ENCODE data around the gene WDR62.

WDR62 gene

DNA sequence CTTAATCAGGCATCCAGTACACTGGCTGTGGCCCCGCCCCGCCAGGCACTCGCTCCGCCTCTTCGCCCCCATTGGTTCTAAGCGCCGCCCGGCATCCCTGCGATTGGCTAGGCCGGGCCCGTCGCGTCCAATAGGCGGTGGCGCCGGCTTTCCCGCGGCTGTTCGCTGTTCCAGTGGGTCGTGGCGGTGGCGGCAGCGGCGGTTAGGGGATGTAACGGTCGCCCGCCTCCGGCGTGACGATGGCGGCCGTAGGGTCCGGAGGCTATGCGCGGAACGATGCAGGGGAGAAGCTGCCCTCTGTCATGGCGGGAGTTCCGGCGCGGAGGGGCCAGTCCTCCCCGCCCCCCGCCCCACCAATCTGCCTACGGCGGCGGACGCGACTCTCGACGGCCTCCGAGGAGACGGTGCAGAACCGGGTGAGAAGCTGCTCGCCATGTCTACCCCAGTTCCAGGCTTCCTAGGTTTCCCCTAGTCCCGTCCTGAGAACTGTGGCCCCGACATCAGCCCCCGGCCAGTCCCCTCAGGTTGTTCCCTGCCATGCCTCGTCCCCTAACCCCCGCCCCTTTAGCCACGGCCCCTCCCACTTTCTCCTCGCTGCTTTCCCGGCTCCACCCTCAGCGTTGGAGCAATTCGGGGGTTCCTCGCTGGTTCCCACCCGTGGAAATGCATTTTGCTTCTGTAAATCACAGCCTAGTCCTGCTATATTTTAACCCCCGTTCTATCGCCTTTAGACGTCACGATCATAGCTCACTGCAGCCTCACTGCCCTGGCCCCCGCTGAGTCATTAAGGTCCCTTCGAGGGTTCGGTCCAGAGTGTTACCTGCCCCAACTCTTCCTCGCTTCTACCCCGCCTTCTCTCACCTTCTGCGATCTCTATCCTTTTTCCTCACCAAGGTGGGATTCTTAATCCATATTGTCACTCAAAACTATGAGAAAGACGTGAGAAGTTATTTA lies at the start of gene WDR62:
Gene WDR62, plus strand, starts transcription at position 165 of the 954 bp plus-strand sequence. Its CDS starts 75 bp downstream, at position 240.
- DNase-seq, result peak; percentile 98

DNA sequence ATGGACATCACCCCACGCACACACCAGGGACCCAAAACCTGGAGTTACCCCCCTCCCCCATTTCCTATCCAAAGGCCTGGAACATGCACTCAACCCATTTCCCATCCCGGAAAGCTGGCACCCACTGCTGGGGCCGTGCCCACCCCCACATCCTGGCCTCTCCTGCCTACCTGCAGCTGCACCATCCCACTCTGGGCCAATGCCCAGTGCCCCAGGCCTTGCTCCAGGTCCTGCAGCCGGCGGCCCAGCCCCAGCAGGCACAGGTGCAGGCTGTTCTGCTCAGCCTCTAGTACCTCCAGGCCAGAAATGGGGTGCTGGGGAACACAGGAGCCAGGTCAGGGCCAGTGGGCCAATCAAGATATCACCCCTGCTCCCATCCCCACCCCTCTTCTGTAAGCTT lies 47.7 kb upstream of the WDR62 start:
- DNase-seq, result no peak

DNA sequence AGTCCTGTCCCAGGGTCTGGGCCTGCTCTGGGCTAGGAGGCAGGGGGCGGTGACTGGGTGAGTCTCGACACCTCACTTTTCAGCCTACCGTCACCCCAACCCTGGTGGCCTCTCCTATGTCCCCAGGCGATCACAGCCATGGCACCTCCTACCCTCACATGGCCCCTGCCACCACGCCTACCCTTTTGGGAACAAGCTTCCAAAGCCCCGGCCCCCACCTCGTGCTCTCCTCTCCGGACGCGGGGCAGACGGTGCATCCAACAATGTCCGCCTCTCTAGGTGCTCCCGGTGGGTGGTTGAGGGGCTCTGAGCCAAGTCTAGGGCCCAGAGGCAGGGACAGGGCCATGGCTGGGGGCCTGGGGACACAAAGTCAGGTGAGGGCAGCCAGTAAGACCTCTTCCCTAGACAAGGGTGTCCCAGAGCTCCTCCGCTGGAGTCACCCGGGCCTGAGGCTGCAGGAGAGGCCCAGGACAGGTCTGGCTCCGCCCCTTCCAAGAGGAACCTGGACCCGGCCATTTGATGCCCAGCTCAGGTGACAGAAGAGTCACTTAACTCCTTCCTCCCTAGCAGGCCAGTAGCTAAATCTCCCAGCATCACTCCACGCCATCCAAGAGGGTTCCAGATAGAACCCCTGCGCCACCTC lies 46.2 kb upstream of the WDR62 start, which contains the start of gene SYNE4:
Gene SYNE4, minus strand, starts transcription at position 478 of the 643 bp plus-strand sequence. Its CDS starts 132 bp downstream, at position 346.
- no peak for DNase-seq

DNA sequence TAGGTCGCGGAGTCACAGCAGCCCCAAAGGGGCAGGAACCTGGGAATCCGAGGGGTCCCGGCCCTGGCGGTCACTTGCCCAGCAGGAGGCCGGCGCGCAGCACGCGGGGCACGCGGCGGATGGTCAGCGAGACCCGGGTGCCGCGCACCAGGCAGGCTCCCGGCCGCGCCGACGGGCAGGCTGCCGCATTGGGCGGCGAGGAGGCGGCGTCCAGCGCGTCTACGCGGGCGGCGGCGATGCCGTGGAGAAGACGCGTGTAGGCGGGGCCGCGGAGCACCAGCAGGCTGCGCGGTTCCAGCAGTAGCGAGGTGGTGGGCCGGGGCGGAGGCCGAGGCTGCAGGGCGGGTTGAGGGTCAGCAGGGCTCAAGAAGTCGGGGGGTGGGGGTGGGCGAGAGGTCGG lies 45.5 kb upstream of the WDR62 start:
- peak; percentile 18 for DNase-seq

DNA sequence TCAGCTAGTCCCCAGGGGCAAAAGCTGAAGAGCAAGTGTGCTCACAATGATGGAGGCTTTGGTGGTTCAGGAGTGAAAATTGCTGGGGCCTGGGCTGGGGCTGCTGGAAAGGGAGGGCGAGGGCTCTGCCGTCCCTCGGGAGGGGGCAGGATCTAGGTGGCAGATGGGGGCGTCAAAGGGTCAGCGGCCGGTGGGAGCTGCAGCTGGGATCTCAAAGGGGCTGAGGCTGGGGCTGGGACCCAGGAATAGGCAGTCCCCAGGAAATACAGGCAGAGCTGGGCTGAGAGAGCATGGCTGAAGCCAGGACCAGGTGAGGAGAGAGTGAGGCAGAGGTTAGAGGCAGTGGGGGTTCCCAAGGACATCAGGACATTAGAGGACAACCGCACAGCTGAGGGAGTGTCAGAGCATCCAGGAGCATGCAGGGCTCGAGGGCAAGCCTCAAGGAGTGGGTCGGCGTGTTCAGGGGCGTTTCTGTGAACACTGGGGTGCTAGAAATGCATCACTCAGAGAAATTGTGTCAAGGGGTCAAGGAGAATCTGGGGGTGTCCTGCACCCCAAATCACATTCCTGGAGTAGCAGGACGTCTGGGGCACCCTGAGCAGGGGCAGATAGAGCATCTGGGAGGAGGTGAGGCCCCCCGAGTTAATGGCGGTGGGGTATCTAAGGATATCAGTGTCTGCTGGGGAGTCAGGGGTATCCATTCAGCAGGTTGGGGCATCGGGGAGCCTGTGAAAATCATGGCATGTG lies 44.9 kb upstream of the WDR62 start:
- no peak for DNase-seq

DNA sequence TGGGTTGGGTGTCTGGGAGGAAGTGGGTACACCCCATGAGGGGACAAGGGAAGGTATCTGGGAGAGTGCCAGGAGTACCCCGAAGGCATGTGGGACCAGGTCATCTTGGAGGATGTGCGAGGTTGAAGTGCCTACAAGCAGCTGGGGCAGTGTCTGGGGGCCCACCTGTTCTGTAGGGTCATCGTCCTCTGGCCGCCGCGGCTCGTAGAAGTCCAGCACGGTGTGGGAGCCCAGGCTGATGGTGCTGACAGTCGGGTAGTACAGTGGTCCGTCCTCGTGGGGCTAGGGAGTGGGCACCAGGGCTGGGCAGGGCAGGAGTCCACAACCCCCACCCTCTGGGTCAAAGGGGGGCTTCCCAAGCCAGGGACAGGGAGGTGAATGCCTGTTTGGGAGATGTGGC lies 44.3 kb upstream of the WDR62 start:
- no peak for DNase-seq

DNA sequence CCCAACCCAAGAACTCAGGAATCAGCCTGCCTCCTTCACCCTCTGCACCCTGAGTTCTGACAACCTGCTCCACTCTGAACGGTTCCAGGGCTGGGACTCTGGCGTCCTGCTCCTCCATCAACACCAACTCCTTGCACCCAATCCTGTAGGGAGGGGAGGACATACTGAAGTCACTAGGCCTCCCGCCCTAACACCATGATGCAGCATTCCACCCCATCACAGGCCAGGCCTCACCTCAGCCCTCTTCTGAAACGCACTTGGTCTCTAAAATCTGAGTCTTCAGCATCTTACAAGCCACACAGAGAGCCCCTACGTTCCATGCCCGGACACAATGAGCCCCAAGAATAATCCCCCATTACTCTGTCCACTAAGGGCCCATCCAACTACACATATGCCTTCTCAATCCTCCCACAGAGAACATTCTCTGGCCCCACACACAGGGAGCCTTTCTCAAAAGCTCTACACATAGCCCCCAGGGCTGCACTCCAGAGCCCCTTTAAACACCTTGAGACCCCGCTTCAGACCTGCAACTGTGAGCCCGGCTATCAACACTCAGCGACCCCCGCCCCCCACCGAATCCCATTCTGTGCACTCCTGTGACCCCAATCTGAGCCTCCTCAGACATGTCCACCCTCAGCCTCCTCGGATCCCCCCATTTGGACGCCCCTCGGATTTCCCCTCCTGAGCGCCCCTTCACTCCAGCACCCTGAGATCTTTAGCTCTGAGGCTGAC lies 41.3 kb upstream of the WDR62 start:
- DNase-seq, result no peak

DNA sequence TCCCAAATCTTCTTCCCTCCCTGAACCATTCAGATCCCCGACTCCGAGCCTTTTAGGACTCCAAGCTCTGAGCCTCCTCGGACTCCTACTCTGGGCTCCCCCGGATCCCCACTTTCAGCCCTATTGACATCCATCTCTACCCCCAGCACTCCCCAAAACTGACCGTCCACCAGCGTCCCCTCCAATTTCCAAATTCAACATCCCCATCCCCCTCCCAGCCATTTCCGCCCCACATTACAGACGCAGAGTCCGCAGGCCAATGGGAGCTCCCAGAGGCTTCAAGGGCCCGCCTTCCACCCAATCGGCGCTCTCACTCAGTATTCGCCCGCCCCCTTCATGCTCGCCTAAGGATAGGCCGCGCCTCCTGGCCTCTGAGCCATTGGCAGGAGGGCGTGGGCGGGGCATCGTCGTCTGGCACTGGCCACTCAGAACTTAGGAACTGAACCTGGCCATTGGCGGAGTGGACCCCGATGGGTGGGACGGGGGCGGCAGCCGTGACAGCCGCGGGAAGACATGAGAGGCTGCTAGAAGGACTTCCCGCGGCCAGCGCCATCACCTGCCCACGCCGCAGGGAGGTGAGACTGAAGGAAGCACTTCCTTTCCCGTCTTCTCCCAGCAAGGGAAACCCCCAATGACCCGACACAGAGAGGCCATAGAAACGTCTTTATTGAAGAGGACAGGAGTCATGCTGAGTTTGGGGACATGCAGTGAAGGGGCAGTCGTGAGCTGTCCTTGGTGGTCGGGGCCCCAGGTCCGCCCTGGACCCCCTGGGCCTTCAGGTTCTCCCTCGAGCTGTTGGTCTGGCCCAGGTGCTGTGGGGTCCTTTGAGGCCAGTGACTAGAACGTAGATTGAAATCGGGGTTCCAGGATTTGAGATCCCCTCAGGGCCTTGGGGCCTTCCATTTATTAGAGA lies 40.4 kb upstream of the WDR62 start, which contains the start of gene ALKBH6:
Gene ALKBH6, minus strand, starts transcription at position 202 of the 913 bp plus-strand sequence. CDS start 816 bp downstream, outside the sequence.
- DNase-seq, result peak; percentile 98

DNA sequence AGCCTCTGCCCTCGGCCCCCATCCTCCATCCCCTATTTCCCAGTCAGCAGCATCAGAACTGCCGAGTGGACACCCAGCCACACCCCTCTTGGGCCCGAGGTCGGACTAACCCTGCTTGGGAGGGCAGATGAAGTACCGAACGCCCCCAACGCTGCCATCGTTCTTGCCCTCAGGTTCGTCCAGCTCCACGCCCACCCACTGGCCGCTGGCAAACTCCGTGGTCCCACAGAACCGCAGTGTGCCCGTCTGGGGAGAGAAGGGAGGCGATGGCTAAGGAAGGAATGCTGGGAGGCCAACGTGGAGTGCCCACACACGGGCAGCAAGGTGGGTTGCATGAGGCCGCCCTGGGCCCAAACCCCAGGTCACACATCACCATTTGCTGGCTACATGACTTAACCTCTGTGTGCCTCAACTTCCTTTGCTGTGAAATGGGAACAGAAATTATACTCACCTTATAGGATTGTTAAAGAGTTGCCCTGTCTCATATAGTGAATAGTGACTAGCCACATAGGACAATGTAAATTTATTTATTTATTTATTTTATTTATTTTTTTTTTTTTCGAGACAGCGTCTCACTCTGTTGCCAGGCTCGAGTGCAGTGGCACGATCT lies 35.5 kb upstream of the WDR62 start:
- DNase-seq, result no peak

DNA sequence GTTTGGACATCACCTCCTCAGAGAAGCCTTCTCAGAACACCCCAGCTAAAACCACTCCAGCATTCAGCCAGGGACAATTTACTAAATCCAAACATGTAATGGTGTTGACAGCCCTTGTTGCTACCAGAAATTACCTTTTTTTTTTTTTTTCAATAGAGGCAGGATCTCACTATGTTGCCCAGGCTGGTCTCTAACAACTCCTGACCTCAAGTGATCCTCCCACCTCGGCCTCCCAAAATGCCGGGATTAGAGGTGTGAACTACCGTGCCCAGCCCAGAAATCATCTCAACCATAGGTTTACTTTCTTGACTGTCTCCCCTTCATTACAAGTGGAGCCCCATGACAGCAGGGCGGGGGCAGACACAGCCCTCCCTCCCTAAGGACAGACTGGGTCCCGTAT lies 31.3 kb upstream of the WDR62 start:
- no peak for DNase-seq

DNA sequence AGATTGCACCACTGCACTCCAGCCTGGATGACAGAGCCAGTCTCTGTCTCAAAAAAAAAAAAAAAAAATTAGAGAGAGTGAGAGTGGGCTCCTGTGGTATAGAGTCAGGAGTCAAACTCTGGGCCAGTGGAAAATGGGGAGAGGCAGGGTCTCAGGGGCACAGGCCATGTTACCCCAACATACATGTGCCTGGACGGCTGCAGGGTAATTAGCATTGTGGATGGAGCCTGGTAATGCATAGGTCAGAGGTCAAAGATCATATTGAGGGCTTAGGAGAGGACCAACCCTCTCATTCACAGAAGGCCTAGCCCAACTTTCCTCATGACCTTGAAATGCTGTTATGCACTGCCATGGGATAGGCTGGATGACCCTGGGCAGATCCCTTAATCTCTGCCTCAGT lies 29.2 kb upstream of the WDR62 start:
- no peak for DNase-seq

DNA sequence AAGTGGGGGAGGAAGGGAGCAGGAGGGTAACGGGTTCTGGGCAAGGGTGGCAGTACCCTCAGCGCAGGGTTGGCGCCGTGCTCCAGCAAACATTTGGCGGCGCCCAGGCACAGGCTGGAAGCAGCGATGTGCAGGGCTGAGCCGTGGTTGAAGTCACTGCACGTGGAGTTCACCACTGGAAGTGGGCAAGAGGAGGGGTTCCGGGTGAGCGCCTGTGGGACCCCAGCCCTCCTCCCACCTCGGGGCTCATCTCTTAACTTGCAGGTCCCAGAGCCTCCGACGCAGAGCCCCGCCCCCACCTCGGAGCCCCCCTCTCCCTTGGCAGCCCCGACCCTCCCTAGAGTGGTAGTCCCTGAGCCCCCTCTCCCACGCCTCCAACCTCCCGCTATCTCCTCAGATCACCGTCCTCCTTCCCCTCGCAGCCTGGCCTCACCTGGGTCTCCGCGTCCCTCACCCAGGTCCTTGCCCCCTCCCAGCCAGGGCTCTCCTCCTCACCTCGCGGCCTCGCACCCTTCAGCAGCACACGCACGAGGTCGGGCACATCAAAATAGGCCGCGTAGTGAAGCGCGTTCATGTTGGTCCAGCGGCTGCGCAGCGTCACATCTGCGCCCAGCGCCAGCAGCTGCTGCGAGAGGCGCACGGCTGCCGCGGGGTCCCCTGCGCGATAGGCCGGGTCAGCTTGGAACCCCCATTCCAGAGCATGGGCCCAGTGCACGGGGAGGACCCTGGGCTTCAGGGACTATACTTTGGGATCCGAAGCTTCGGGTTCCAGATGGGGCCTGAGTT lies 28.4 kb upstream of the WDR62 start:
- DNase-seq, result no peak

DNA sequence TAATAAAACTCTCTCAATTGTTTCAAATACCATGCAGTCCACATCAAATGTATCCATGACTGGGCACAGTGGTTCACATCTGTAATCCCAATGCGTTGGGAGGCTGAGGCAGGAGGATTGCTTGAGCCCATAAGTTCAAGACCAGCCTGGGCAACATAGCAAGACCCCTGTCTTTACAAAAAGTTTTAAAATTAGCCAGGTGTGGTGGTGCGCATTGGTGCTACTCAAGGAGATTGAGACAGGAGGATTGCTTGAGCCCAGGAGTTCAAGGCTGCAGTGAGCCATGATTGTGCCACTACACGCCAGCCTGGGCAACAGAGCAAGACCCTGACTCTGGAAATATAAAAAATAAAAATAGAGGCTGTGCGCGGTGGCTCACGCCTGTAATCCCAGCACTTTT lies 27.0 kb upstream of the WDR62 start:
- DNase-seq, result no peak

DNA sequence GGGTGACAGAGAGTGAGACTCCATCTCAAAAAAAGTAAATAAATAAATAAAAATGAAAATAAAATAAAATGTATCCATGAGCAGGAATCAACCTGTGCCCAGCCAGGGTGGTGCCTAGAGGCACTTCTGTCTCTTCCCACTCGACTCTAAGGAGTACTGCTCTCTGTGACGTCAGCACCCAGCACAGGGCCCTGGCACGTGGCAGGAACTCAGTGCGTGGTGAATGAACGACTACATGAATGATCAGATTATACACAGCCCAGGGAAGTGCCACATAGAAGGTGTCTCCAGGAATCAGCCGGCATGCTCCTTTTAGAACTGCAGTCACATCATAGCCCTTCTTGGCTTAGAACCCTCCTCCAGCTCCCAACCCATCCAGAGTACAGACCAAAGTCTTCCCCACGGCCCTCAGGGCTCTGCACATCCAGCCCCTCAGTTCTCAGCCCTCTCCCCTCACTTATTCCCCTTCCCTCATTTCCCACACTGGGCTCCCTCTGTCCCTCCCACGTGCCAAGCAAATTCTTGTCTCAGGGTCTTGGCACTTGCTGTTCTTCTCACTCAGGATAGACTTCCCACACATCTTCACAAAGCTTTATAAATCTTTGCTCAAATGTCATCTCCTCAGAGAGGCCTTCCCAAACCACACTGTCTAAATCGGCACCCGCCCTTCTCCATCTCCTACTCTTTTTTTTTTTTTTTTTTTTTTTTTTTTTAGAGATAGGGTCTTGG lies 26.2 kb upstream of the WDR62 start:
- DNase-seq, result no peak

DNA sequence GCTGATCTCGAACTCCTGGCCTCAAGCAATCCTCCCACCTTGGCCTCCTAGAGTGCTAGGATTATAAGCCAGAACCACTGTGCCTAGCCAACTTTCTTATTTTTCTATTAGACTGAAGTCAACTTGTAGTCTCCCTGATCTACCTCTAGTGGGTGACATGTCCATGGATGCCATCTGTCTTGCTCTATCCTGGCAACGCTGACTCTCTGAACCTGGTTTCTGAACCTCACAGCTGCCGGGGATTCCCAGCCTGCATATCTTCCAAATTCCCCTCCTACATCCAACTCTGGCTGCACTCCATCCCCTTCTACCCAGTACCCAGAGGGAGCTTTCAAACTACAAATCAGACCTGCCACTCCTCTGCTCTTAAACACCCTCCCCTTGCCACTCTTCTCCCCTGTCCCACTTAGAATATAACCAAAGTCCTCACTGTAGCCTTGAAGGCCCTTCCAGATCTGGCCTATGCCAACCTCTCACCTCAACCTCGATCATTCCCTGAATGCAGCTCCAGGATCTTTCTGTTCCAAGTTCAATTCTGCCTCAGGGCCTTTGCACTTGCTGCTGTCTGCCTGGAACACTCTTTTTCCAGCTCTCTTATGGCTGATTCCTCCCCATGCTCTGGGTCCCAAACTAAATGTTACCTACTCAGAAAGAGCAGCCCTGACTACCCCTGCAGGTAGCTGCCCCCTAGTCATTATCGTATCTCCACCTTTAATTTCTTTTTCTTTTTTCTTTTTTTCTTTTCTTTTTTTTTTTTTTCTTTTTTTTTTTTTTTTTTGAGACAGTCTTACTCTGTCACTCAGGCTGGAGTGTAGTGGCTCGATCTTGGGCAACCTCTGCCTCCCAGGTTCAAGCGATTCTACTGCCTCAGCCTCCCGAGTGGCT lies 24.2 kb upstream of the WDR62 start:
- no peak for DNase-seq

DNA sequence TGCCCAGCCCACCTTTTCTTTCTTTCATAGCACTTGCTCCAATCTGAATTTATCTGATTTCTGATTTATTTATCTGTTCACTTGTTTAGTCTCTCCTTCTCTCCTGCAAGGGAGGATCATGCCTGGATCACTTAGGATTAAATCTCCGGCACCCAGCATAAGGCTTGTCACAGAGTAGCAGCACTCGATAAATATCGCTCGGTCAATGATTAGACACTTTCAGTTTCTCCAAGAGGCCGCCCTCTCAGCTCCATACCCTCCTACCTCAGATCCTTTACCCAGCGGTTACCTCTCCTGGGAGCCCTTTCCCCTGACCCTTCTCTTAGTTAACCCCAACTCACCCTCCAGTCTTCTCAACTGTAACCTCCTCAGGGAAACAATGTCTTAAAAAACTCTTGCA lies 23.4 kb upstream of the WDR62 start:
- no peak for DNase-seq

DNA sequence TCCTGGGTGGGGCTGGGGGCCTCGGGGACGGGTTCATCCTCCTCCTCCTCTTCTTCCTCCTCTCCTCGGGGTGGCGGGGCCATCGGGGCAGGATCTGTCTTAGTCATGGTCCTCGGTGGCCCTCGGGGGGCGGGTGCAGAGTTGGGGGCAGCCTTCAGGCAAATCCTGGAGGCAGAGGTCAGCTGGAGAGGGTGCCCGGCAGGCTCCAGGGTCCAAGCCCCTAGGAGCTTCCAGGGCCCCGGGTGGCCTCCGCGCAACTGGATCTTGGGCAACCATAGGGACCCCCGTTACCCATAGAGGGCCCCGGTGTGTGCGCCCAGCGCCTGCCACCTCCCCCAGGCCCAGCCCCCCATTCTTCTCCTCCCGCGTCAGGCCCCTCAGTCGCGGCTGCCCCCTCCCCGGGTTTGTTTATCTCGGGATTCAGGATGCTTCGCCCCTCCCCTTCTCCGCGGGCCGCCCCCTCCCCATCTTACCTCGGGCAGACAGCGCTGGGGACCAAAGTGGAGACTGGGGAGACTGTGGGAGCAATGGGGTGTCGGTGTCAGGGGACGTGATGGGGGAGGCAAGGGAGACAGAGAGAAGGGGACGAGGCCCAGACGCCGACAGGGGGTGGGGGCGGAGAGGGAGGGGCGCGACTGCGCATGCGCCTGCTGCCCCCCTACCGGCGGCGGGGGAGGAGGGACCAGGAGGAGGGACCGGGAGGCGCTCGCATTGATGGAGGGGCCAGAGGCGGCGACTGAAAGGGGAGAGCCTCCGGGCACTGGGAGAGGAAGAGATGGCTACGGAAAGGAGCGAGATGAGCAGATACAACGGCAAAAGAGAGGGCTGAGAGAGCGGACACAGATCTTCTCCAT lies 22.2 kb upstream of the WDR62 start, which contains the start of gene CLIP3:
Gene CLIP3, minus strand, starts transcription at position 623 of the 854 bp plus-strand sequence. Its CDS starts 516 bp downstream, at position 107.
- peak; percentile 56 for DNase-seq
